Heart right ventricle (tissue), 16 donors: Measurements from ENCODE around the gene IZUMO1R. TPM values are rescaled to one million over a fixed set of nuclear protein-coding genes. Genes with fewer than 3 reads are reported as not detected.

Source experiments
- ATAC-seq, 8 donors: fragments of 200-7000 bp; cut with Tn5 transposase; one replicate each; pipeline ENCODE4 v1.9.1; 2020; ENCODE audit warnings: mild to moderate bottlenecking in 8 of 8, moderate library complexity in 8 of 8, moderate number of reproducible peaks in 1 of 8
- DNase-seq, 2 donors: peaks; one replicate each; pipeline ENCODE4 v3.0.0-alpha.2; 2020
- H3K27ac ChIP-seq, 10 donors: fragments of 200-600 bp; sonication (generic) in 2 of 10; one replicate each; pipeline versions ENCODE4 v1.5.0 to v1.8.0; 2020 to 2022; ENCODE audit warnings: mild to moderate bottlenecking in 3 of 10
- H3K27me3 ChIP-seq, 7 donors: fragments of 200-600 bp; one replicate each; pipeline ENCODE4 v1.8.0; 2021 to 2022; ENCODE audit warnings: mild to moderate bottlenecking in 2 of 7
- H3K36me3 ChIP-seq, 9 donors: fragments of 200-600 bp; sonication (generic) in 1 of 9; one replicate each; pipeline versions ENCODE4 v1.5.0 to v1.8.0; 2020 to 2022; ENCODE audit warnings: mild to moderate bottlenecking in 2 of 9
- H3K4me1 ChIP-seq, 9 donors: fragments of 200-600 bp; sonication (generic) in 1 of 9; one replicate each; pipeline versions ENCODE4 v1.5.0 to v1.8.0; 2020 to 2022; ENCODE audit warnings: mild to moderate bottlenecking in 4 of 9
- H3K4me3 ChIP-seq, 10 donors: fragments of 200-600 bp; sonication (generic) in 2 of 10; one replicate each; pipeline versions ENCODE4 v1.5.0 to v1.8.0; 2020 to 2022; ENCODE audit warnings: mild to moderate bottlenecking in 7 of 10, moderate library complexity in 2 of 10
- H3K9me3 ChIP-seq, 11 donors: fragments of 200-600 bp in 10 of 11; sonication (generic) in 2 of 11; one replicate each; pipeline versions ENCODE4 v1.5.0 to v1.8.0; 2013 to 2022; ENCODE audit warnings: mild to moderate bottlenecking in 2 of 11, control low read depth in 1 of 11, moderate library complexity in 1 of 11
- WGBS, 2 donors: extraction: QIAGEN DNeasy Blood & Tissue Kit; methylation state at CpG; one replicate each; pipeline ENCODE4 v1.1.7; 2013; ENCODE audit warnings: inconsistent platforms in 1 of 2; 5-methylcytosine and 5-hydroxymethylcytosine counted together
- intact Hi-C, 10 donors: fragments of 100-400 bp; cut with DNase I; formaldehyde crosslinking; loops; one replicate each; pipeline versions ENCODE4 v1.11.1 to v1.14.2; 2022
- polyA plus RNA-seq, 2 donors: library from polyadenylated mRNA; stranded (reverse); fragments of 200-250 nt; gene quantifications; one replicate each; pipeline ENCODE4 v1.2.3, GENCODE V29; 2013
- total RNA-seq, 10 donors: library from RNA; stranded (reverse); fragmentation: NEBNext Ultra II Directional in 3 of 10; extraction: Animal tissue kit (Norgen Biotek cat#: 25700) in 3 of 10; gene quantifications; one replicate each; pipeline versions ENCODE4 v1.2.1 to v1.2.4, GENCODE V29; 2021 to 2023
- TF ChIP-seq, protein P1 (sequence below), 9 donors: fragments of 200-600 bp; sonication (generic) in 2 of 9; IDR thresholded peaks; one replicate each; pipeline versions ENCODE4 v1.5.0 to v1.8.0; 2021 to 2022; ENCODE audit warnings: antibody characterized with exemption in 9 of 9, mild to moderate bottlenecking in 5 of 9, moderate library complexity in 1 of 9
- donor health status: Arrhythmogenic right ventricular cardiomyopathy.
- donor health status: ischemic (EF 13 %, LVEDD 7.1; RV severe dilation, severe dysfunction).
- donor health status: healthy with polysubstance abuse.
- donor health status: DM: no; HTN: yes; CAD: no.
- donor health status: DM: no; HTN: no; CAD: no.
- donor health status: ischemic (EF 25% LVEDD 6.9; RV normal size, moderate dysfunction).
- donor health status: ischemic (EF 25% LVEDD 5.7; RV mildly dilated, moderate dysfunction).
- donor health status: healthy.
- donor health status: DM: yes; HTN: yes; CAD: no.
- donor health status: Ischemic cardiomyopathy.
- donor health status: ischemic (EF 35%, LVEDD 5.7; RV mildly dilated, moderate dysfunction).
- donor health status: nonischemic (EF 11% LVEDD 7.7; RV severe dilation, severe dysfunction).
- donor health status: DM: yes; HTN: yes; CAD: no.
- donor health status: PGD.
- donor health status: ischemic (EF 29% LVEDD 5.4; RV normal size, mild dysfunction).
- donor health status: nonischemic (EF 23%, LVEDD 6.1; RV moderate dilation, normal function).

Gene IZUMO1R
- total and polyA plus RNA-seq, 12 donors, result not detected

DNA sequence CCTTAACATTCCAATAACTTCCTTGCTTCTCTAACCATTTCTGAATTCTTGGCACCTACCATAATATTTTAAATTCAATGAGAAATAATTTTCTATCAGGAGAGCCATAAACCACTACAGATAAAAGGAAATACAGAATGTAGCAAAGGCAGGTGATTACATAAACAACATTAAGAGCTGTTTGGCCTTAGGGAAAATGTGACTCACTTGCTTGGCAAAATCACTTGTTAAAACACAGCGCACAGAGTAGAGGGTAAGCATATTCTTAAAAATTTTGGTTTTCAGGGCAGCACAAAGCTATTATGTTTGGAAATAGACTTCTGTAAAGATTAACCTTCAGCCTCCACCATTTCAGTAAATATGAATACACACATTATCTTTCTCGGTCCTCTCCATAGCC lies 26.4 kb downstream of the IZUMO1R start:
- no peaks in the 10 kb centered on the region for H3K4me1 ChIP-seq
- TF ChIP-seq, protein P1, sequence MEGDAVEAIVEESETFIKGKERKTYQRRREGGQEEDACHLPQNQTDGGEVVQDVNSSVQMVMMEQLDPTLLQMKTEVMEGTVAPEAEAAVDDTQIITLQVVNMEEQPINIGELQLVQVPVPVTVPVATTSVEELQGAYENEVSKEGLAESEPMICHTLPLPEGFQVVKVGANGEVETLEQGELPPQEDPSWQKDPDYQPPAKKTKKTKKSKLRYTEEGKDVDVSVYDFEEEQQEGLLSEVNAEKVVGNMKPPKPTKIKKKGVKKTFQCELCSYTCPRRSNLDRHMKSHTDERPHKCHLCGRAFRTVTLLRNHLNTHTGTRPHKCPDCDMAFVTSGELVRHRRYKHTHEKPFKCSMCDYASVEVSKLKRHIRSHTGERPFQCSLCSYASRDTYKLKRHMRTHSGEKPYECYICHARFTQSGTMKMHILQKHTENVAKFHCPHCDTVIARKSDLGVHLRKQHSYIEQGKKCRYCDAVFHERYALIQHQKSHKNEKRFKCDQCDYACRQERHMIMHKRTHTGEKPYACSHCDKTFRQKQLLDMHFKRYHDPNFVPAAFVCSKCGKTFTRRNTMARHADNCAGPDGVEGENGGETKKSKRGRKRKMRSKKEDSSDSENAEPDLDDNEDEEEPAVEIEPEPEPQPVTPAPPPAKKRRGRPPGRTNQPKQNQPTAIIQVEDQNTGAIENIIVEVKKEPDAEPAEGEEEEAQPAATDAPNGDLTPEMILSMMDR (IDR thresholded peaks at IDR 0.05), result no peak
- 90 to 92% methylated on average over 2 of the region's 2 CpGs for WGBS, 2 donors
- no peaks in the 10 kb centered on the region for H3K36me3 ChIP-seq
- no peak overlapping the region for H3K4me3 ChIP-seq
- intact Hi-C loops, result no loop called here
- ATAC-seq (no peak), DNase-seq (no peak)
- H3K27ac ChIP-seq, result no peak overlapping the region
- H3K27me3 ChIP-seq, result no peaks in the 10 kb centered on the region
- peaks cover 0 to 15% (median 0%) of the 10 kb centered on the region in 11 donors for H3K9me3 ChIP-seq

DNA sequence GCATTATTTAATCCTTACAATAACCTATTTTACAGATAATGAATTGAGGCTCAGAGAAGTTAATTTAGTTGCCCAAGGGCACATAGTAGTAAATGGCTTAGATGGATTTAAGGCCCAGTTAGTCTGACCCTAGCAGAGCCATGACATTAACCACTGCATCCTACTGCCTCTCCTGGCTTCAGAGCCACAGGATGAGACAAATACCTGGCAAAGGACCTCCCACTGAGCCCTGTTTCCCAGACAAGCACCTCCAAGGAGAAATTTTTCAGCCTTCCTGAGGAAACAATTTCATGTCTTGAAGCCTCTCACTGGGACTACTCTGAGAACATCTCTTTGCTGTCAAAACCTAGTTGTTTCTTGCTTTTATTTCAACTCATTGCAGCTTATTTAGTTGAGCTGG lies 28.4 kb downstream of the IZUMO1R start:
- ATAC-seq, result no peak
- TF ChIP-seq, protein P1 (IDR thresholded peaks at IDR 0.05), result no peak
- intact Hi-C loops, result no loop called here

DNA sequence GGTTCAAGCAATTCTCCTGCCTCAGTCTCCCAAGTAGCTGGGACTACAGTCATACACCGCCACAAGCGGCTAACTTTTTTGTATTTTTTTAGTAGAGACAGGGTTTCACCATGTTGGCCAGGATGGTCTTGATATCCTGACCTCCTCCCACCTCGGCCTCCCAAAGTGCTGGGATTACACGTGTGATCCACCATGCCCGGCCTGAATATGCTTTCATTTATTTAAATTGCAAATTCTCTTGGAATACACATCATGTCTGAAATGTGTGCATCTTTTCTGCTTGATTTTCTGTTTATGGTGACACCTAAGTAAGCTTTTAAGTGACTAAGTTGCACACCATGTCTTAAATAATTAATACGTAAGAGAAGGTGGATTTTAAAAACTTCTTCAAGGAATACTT lies 31.7 kb downstream of the IZUMO1R start:
- TF ChIP-seq, protein P1 (IDR thresholded peaks at IDR 0.05), result no peak
- no peaks in the 10 kb centered on the region for H3K36me3 ChIP-seq
- ATAC-seq, result no peak
- H3K27ac ChIP-seq, result no peak overlapping the region
- no peak overlapping the region for H3K4me3 ChIP-seq
- no peak for DNase-seq
- no peaks in the 10 kb centered on the region for H3K27me3 ChIP-seq
- H3K4me1 ChIP-seq, result no peaks in the 10 kb centered on the region
- H3K9me3 ChIP-seq, result no peaks in the 10 kb centered on the region
- WGBS, 2 donors, result 90% methylated on average over 6 of the region's 6 CpGs
- intact Hi-C loops, result no loop called here

More for the DNA sequence above, 28.4 kb downstream of the IZUMO1R start:
- no peaks in the 10 kb centered on the region for H3K27me3 ChIP-seq
- H3K27ac ChIP-seq, result no peak overlapping the region
- H3K4me1 ChIP-seq, result no peaks in the 10 kb centered on the region
- no peaks in the 10 kb centered on the region for H3K9me3 ChIP-seq
- no peak overlapping the region for H3K4me3 ChIP-seq
- no peaks in the 10 kb centered on the region for H3K36me3 ChIP-seq
- DNase-seq, result no peak

DNA sequence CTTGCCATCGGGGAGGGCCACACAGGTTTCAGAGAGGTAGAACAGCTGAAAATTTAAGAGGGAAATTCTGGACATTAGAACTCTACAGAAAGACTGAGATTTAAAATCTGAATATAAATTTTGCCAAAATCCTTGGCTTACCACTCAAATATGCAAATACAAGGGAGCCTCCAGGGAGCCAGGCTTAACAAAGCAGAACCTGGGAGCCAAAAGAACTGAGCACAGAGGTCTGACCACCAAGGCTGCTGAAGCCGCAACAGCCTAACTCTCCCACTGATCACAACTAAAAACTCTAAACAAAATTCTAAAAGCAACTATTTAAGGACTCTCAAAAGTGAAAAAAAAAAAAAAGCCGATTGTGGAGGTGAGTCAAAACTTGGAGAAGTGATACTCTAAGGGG lies 34.3 kb downstream of the IZUMO1R start:
- intact Hi-C loops, result no loop called here
- no peak overlapping the region for H3K4me3 ChIP-seq
- no peak overlapping the region for H3K27ac ChIP-seq
- TF ChIP-seq, protein P1 (IDR thresholded peaks at IDR 0.05), result no peak
- 75 to 78% methylated on average over 3 of the region's 3 CpGs for WGBS, 2 donors
- no peak for DNase-seq
- no peaks in the 10 kb centered on the region for H3K27me3 ChIP-seq
- H3K36me3 ChIP-seq, result no peaks in the 10 kb centered on the region
- H3K4me1 ChIP-seq, result no peaks in the 10 kb centered on the region
- ATAC-seq, result no peak
- H3K9me3 ChIP-seq, result no peaks in the 10 kb centered on the region

DNA sequence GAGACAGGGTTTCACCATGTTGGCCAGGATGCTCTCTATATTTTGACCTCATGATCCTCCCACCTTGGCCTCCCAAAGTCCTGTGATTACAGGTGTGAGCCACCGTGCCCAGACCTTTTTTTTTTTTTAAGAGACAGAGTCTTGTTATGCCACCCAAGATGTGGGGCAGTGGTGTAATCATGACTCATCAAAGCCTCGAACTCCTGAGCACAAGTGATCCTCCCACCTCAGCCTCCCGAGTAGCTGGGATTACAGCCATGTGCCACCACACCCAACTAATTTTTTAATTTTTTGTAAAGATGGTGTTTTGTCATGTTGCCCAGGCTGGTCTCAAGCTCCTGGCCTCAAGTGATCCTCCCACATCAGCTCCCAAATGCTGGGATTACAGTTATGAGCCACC lies 37.9 kb downstream of the IZUMO1R start:
- 67 to 72% methylated on average over 3 of the region's 3 CpGs for WGBS, 2 donors
- Histone ChIP-seq H3K4me1 (no peaks in the 10 kb centered on the region), H3K27me3 (no peaks in the 10 kb centered on the region), H3K36me3 (no peaks in the 10 kb centered on the region), H3K27ac (no peak overlapping the region), H3K4me3 (no peak overlapping the region), H3K9me3 (no peaks in the 10 kb centered on the region)
- intact Hi-C loops, result no loop called here
- DNase-seq (no peak), ATAC-seq (no peak)
- TF ChIP-seq, protein P1 (IDR thresholded peaks at IDR 0.05), result no peak
